KMS-11 (cell line): ENCODE data around the gene PTH2.

Experiments used
- H2AFZ ChIP-seq: fragments of 200-600 bp; sonication (generic); 2 replicates; pipeline ENCODE4 v1.6.1; 2016; ENCODE audit warnings: antibody characterized with exemption, mixed run types, low read depth
- H3K27ac ChIP-seq: fragments of 200-600 bp; sonication (generic); 2 replicates; pipeline ENCODE4 v1.6.1; 2016; ENCODE audit warnings: mild to moderate bottlenecking, mixed run types
- H3K27me3 ChIP-seq: fragments of 200-600 bp; sonication (generic); 2 replicates; pipeline ENCODE4 v1.6.1; 2017; ENCODE audit warnings: mild to moderate bottlenecking, low read depth, mixed run types, moderate library complexity; ENCODE audit not compliant: insufficient read depth
- H3K36me3 ChIP-seq: fragments of 200-600 bp; sonication (generic); 2 replicates; pipeline ENCODE4 v1.6.1; 2017; ENCODE audit warnings: mild to moderate bottlenecking, mixed run types; ENCODE audit not compliant: insufficient read depth
- H3K4me1 ChIP-seq: fragments of 200-600 bp; sonication (generic); 2 replicates; pipeline ENCODE4 v1.6.1; 2016; ENCODE audit warnings: mild to moderate bottlenecking, low read depth, mixed run types; ENCODE audit not compliant: poor library complexity, severe bottlenecking
- H3K4me2 ChIP-seq: fragments of 200-600 bp; sonication (generic); 2 replicates; pipeline ENCODE4 v1.7.0; 2016; ENCODE audit warnings: mild to moderate bottlenecking, mixed run types
- H3K4me3 ChIP-seq: fragments of 200-600 bp; sonication (generic); IDR thresholded peaks from 2 replicates; pipeline ENCODE4 v1.6.1; 2017; ENCODE audit warnings: low read depth, low read length, mixed read lengths; ENCODE audit not compliant: insufficient read depth
- H3K79me2 ChIP-seq: fragments of 200-600 bp; sonication (generic); 2 replicates; pipeline ENCODE4 v1.6.1; 2016; ENCODE audit warnings: low read depth, mixed run types; ENCODE audit not compliant: insufficient read depth
- H3K9ac ChIP-seq: fragments of 200-600 bp; sonication (generic); 2 replicates; pipeline ENCODE4 v1.6.1; 2016; ENCODE audit warnings: mild to moderate bottlenecking, mixed run types
- H4K20me1 ChIP-seq: fragments of 200-600 bp; sonication (generic); 2 replicates; pipeline ENCODE4 v1.6.1; 2016; ENCODE audit warnings: mild to moderate bottlenecking, mixed run types; ENCODE audit not compliant: insufficient read depth
- CTCF ChIP-seq: fragments of 200-600 bp; sonication (generic); conservative IDR thresholded peaks from 2 replicates; pipeline ENCODE4 v1.6.1; 2017; ENCODE audit warnings: low read depth, mild to moderate bottlenecking, antibody characterized with exemption, low read length, moderate library complexity, mixed read lengths

PTH2 gene

GRCh38 chr19:49439836-49440235, 16.6 kb upstream of the PTH2 start:
- no peaks in the 10 kb centered on the region for H3K36me3 ChIP-seq
- H3K4me2 ChIP-seq = no peak overlapping the region
- H2AFZ ChIP-seq = no peak overlapping the region
- H3K79me2 ChIP-seq = no peaks in the 10 kb centered on the region
- H4K20me1 ChIP-seq = no peaks in the 10 kb centered on the region
- peaks cover 77% of the 10 kb centered on the region for H3K27me3 ChIP-seq
- H3K9ac ChIP-seq = no peak overlapping the region
- no peak for TF ChIP-seq CTCF
- no peak overlapping the region for H3K27ac ChIP-seq
- peaks cover 16% of the 10 kb centered on the region for H3K4me1 ChIP-seq
- no peak overlapping the region for H3K4me3 ChIP-seq

GRCh38 chr19:49438261-49438660, 15.0 kb upstream of the PTH2 start:
- no peaks in the 10 kb centered on the region for H4K20me1 ChIP-seq
- TF ChIP-seq CTCF = no peak
- no peak overlapping the region for H3K4me3 ChIP-seq
- H3K36me3 ChIP-seq = no peaks in the 10 kb centered on the region
- no peaks in the 10 kb centered on the region for H3K79me2 ChIP-seq
- no peak overlapping the region for H2AFZ ChIP-seq
- H3K27me3 ChIP-seq = peaks cover 91% of the 10 kb centered on the region
- H3K4me1 ChIP-seq = peaks cover 10% of the 10 kb centered on the region
- H3K9ac ChIP-seq = no peak overlapping the region
- no peak overlapping the region for H3K4me2 ChIP-seq
- no peak overlapping the region for H3K27ac ChIP-seq

- Histone ChIP-seq H3K27me3 (peaks cover 99% of the 10 kb centered on the region), H3K79me2 (no peaks in the 10 kb centered on the region), H3K27ac (no peak overlapping the region), H3K4me1 (peaks cover 7% of the 10 kb centered on the region), H3K36me3 (no peaks in the 10 kb centered on the region), H2AFZ (no peak overlapping the region), H4K20me1 (no peaks in the 10 kb centered on the region), H3K4me3 (no peak overlapping the region), H3K9ac (no peak overlapping the region), H3K4me2 (no peak overlapping the region)
- no peak for TF ChIP-seq CTCF
Measured at GRCh38 chr19:49437231-49437630, 14.0 kb upstream of the PTH2 start.

GRCh38 chr19:49436381-49437017, 13.3 kb upstream of the PTH2 start:
- Histone ChIP-seq H2AFZ (peak overlapping the region; percentile 1; the same call in 1 of the 2 replicates), H3K27me3 (peaks cover 98% of the 10 kb centered on the region), H3K4me3 (no peak overlapping the region), H3K4me1 (peaks cover under 1% of the 10 kb centered on the region), H3K79me2 (no peaks in the 10 kb centered on the region), H4K20me1 (no peaks in the 10 kb centered on the region), H3K36me3 (no peaks in the 10 kb centered on the region), H3K27ac (no peak overlapping the region), H3K9ac (no peak overlapping the region), H3K4me2 (no peak overlapping the region; the same call in 1 of the 2 replicates)
- no peak for TF ChIP-seq CTCF
